Liver (tissue), 9 donors: Measurements from ENCODE around the gene SIGLECL1. TPM values are rescaled to one million over a fixed set of nuclear protein-coding genes. Genes with fewer than 3 reads are reported as not detected.

Source experiments
- DNase-seq: peaks from one replicate; pipeline ENCODE4 v3.0.0-alpha.2; 2017; ENCODE audit warnings: low spot score
- H3K27ac ChIP-seq, 2 donors: one replicate each; pipeline ENCODE4 v1.7.0; 2013; ENCODE audit warnings: inconsistent platforms in 2 of 2, low read length in 2 of 2, control low read depth in 1 of 2, low read depth in 1 of 2, mild to moderate bottlenecking in 1 of 2
- H3K27me3 ChIP-seq, 4 donors: one replicate each; pipeline versions ENCODE4 v1.6.1 to v1.7.0; 2013; ENCODE audit warnings: low read length in 3 of 4, inconsistent platforms in 1 of 4, mild to moderate bottlenecking in 1 of 4, moderate library complexity in 1 of 4; ENCODE audit not compliant: control insufficient read depth in 4 of 4, insufficient read depth in 4 of 4
- H3K36me3 ChIP-seq, 4 donors: one replicate each; pipeline versions ENCODE4 v1.6.1 to v1.7.0; 2013; ENCODE audit warnings: low read length in 3 of 4, mild to moderate bottlenecking in 3 of 4, low read depth in 1 of 4, moderate library complexity in 1 of 4; ENCODE audit not compliant: control insufficient read depth in 4 of 4, insufficient read depth in 3 of 4
- H3K4me1 ChIP-seq, 4 donors: one replicate each; pipeline versions ENCODE4 v1.6.1 to v1.7.0; 2013; ENCODE audit warnings: low read length in 3 of 4, mild to moderate bottlenecking in 3 of 4, moderate library complexity in 1 of 4; ENCODE audit not compliant: control insufficient read depth in 4 of 4, insufficient read depth in 4 of 4
- H3K4me3 ChIP-seq, 3 donors: one replicate each; pipeline versions ENCODE4 v1.6.1 to v1.7.0; 2013; ENCODE audit warnings: low read length in 3 of 3, control low read depth in 1 of 3, low read depth in 1 of 3, mild to moderate bottlenecking in 1 of 3
- H3K9ac ChIP-seq, 2 donors: one replicate each; pipeline ENCODE4 v1.7.0; 2013; ENCODE audit warnings: low read length in 2 of 2, mild to moderate bottlenecking in 2 of 2, moderate library complexity in 2 of 2, control low read depth in 1 of 2, low read depth in 1 of 2
- H3K9me3 ChIP-seq, 4 donors: one replicate each; pipeline versions ENCODE4 v1.6.1 to v1.7.0; 2013; ENCODE audit warnings: low read length in 3 of 4; ENCODE audit not compliant: control insufficient read depth in 4 of 4
- EGR1 ChIP-seq, 2 donors: IDR thresholded peaks; 2 replicates each; pipeline ENCODE4 v1.6.1; 2016 to 2018; ENCODE audit warnings: antibody characterized with exemption in 2 of 2, low read depth in 2 of 2
- FOXA1 ChIP-seq: IDR thresholded peaks from 2 replicates; pipeline ENCODE4 v1.6.1; 2016; ENCODE audit warnings: antibody characterized with exemption
- FOXA2 ChIP-seq: IDR thresholded peaks from 2 replicates; pipeline ENCODE4 v1.6.1; 2016; ENCODE audit warnings: antibody characterized with exemption
- GABPA ChIP-seq, 2 donors: IDR thresholded peaks in 1 of 2; conservative IDR thresholded peaks in 1 of 2; 2 replicates each; pipeline ENCODE4 v1.6.1; 2016; ENCODE audit warnings: antibody characterized with exemption in 2 of 2, mild to moderate bottlenecking in 1 of 2, moderate library complexity in 1 of 2
- HNF4A ChIP-seq, 2 donors: conservative IDR thresholded peaks; 2 replicates each; pipeline ENCODE4 v1.6.1; 2016; ENCODE audit warnings: antibody characterized with exemption in 2 of 2, mild to moderate bottlenecking in 2 of 2
- HNF4G ChIP-seq: IDR thresholded peaks from 2 replicates; pipeline ENCODE4 v1.6.1; 2016; ENCODE audit warnings: antibody characterized with exemption
- JUND ChIP-seq, 2 donors: IDR thresholded peaks; 2 replicates each; pipeline ENCODE4 v1.6.1; 2016; ENCODE audit warnings: antibody characterized with exemption in 2 of 2
- NR2F2 ChIP-seq: IDR thresholded peaks from 2 replicates; pipeline ENCODE4 v1.6.1; 2016; ENCODE audit warnings: antibody characterized with exemption
- RAD21 ChIP-seq, 2 donors: IDR thresholded peaks; 2 replicates each; pipeline ENCODE4 v1.6.1; 2016; ENCODE audit warnings: antibody characterized with exemption in 2 of 2, mild to moderate bottlenecking in 2 of 2
- RXRA ChIP-seq, 2 donors: IDR thresholded peaks; 2 replicates each; pipeline ENCODE4 v1.6.1; 2017 to 2018; ENCODE audit warnings: antibody characterized with exemption in 2 of 2, mild to moderate bottlenecking in 1 of 2
- SP1 ChIP-seq: IDR thresholded peaks from 2 replicates; pipeline ENCODE4 v1.6.1; 2018; ENCODE audit warnings: antibody characterized with exemption, mild to moderate bottlenecking
- TAF1 ChIP-seq: conservative IDR thresholded peaks from 2 replicates; pipeline ENCODE4 v1.6.1; 2016; ENCODE audit warnings: antibody characterized with exemption, mild to moderate bottlenecking
- YY1 ChIP-seq: IDR thresholded peaks from 2 replicates; pipeline ENCODE4 v1.6.1; 2016; ENCODE audit warnings: antibody characterized with exemption, mild to moderate bottlenecking
- WGBS: extraction: QIAGEN DNeasy Blood & Tissue Kit; methylation state at CpG from one replicate; pipeline ENCODE4 v1.1.7; 2013; 5-methylcytosine and 5-hydroxymethylcytosine counted together
- polyA plus RNA-seq, 2 donors: library from polyadenylated mRNA; stranded (reverse) in 1 of 2; unstranded in 1 of 2; fragments of 200-250 nt in 1 of 2; fragments of >200 nt in 1 of 2; fragmentation: Nextera tagmentation in 1 of 2; extraction: Ambion mirVana in 1 of 2; gene quantifications; one replicate each; pipeline versions ENCODE4 v1.2.1 to v1.2.3, GENCODE V29; 2013 to 2015
- total RNA-seq, 2 donors: library from RNA; depleted of rRNA; stranded (reverse); fragments of >200 nt; gene quantifications; one replicate each; pipeline ENCODE4 v1.2.3, GENCODE V29; 2014
- TF ChIP-seq, protein P1 (sequence below): IDR thresholded peaks from 2 replicates; pipeline ENCODE4 v1.6.1; 2016; ENCODE audit warnings: antibody characterized with exemption
- TF ChIP-seq, protein P2 (sequence below): IDR thresholded peaks from 2 replicates; pipeline ENCODE4 v1.6.1; 2016; ENCODE audit warnings: antibody characterized with exemption
- TF ChIP-seq, protein P3 (sequence below): fragments of 150-350 bp; IDR thresholded peaks from 2 replicates; pipeline ENCODE4 v1.5.1; 2017; ENCODE audit warnings: improper control_type of control experiment, low read depth, low read length; ENCODE audit not compliant: missing input control
- TF ChIP-seq, protein P4 (sequence below): IDR thresholded peaks from 2 replicates; pipeline ENCODE4 v1.6.1; 2016; ENCODE audit warnings: antibody characterized with exemption
- donor health status: healthy.
- donor health status: healthy.
- donor health status: healthy.
- donor health status: healthy.
- donor health status: healthy.

The SIGLECL1 gene
- total and polyA plus RNA-seq, 4 donors: 0.05 TPM; not detected in 3

DNA sequence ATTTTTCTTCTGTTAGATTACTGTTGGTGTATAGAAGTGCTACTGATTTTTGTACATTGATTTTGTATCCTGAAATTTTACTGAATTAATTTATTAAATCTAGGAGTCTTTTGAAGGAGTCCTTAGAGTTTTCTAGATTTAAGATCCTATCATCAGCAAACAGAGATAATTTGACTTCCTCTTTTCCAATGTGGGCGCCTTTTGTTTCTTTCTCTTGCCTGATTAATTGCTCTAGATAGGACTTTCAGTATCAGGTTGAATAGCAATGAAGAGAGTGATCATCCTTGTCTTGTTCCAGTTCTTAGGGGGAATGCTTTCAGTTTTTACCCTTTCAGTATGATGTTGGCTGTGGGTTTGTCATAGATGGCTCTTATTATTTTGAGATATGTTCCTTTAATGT, 31.6 kb upstream of the SIGLECL1 start:
- 56% methylated on average over 1 of the region's 1 CpG for WGBS
- H3K4me1 ChIP-seq: no peaks in the 10 kb centered on the region
- no peak for DNase-seq
- no peak overlapping the region for H3K27ac ChIP-seq
- H3K9me3 ChIP-seq: peaks cover 0 to 3% (median 1%) of the 10 kb centered on the region in 4 donors
- H3K4me3 ChIP-seq: no peak overlapping the region
- no peak overlapping the region for H3K9ac ChIP-seq
- H3K27me3 ChIP-seq: no peaks in the 10 kb centered on the region
- TF ChIP-seq SP1: no peak
- TF ChIP-seq FOXA1: no peak
- no peak for TF ChIP-seq TAF1
- TF ChIP-seq HNF4G: no peak
- TF ChIP-seq GABPA (IDR thresholded peaks at IDR 0.05 in 1 of 2, conservative IDR thresholded peaks at IDR 0.05 in 1 of 2): no peak
- no peak for TF ChIP-seq FOXA2
- no peak for TF ChIP-seq HNF4A (conservative IDR thresholded peaks at IDR 0.05)
- TF ChIP-seq EGR1 (IDR thresholded peaks at IDR 0.05; ENCODE audit: low read depth in 2 of 2): no peak
- TF ChIP-seq RXRA (IDR thresholded peaks at IDR 0.05): no peak
- TF ChIP-seq, protein P1, sequence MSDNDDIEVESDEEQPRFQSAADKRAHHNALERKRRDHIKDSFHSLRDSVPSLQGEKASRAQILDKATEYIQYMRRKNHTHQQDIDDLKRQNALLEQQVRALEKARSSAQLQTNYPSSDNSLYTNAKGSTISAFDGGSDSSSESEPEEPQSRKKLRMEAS: no peak
- TF ChIP-seq, protein P2, sequence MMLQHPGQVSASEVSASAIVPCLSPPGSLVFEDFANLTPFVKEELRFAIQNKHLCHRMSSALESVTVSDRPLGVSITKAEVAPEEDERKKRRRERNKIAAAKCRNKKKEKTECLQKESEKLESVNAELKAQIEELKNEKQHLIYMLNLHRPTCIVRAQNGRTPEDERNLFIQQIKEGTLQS: no peak
- TF ChIP-seq NR2F2: no peak
- TF ChIP-seq YY1: no peak
- TF ChIP-seq, protein P3, sequence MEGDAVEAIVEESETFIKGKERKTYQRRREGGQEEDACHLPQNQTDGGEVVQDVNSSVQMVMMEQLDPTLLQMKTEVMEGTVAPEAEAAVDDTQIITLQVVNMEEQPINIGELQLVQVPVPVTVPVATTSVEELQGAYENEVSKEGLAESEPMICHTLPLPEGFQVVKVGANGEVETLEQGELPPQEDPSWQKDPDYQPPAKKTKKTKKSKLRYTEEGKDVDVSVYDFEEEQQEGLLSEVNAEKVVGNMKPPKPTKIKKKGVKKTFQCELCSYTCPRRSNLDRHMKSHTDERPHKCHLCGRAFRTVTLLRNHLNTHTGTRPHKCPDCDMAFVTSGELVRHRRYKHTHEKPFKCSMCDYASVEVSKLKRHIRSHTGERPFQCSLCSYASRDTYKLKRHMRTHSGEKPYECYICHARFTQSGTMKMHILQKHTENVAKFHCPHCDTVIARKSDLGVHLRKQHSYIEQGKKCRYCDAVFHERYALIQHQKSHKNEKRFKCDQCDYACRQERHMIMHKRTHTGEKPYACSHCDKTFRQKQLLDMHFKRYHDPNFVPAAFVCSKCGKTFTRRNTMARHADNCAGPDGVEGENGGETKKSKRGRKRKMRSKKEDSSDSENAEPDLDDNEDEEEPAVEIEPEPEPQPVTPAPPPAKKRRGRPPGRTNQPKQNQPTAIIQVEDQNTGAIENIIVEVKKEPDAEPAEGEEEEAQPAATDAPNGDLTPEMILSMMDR: no peak
- TF ChIP-seq, protein P4, sequence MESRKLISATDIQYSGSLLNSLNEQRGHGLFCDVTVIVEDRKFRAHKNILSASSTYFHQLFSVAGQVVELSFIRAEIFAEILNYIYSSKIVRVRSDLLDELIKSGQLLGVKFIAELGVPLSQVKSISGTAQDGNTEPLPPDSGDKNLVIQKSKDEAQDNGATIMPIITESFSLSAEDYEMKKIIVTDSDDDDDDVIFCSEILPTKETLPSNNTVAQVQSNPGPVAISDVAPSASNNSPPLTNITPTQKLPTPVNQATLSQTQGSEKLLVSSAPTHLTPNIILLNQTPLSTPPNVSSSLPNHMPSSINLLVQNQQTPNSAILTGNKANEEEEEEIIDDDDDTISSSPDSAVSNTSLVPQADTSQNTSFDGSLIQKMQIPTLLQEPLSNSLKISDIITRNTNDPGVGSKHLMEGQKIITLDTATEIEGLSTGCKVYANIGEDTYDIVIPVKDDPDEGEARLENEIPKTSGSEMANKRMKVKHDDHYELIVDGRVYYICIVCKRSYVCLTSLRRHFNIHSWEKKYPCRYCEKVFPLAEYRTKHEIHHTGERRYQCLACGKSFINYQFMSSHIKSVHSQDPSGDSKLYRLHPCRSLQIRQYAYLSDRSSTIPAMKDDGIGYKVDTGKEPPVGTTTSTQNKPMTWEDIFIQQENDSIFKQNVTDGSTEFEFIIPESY: no peak
- no peak for TF ChIP-seq RAD21 (IDR thresholded peaks at IDR 0.05)
- H3K36me3 ChIP-seq: no peaks in the 10 kb centered on the region

DNA sequence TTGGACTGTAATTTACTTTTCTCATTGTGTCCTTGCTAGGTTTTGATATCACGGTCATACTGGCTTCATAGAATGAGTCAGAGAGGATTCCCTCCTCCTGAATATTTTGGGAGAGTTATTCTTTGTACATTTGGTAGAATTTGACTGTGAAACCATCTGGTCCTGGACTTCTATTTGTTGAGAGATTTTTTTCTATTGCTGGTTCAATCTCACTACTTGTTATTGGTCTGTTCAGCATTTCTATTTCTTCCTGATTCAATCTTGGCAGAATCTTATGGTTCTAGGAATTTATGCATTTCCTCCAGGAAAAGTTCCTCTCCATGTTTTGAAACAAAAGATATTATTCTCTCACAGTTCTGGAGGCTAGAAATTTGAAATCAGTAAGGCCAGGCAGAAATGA, 30.9 kb upstream of the SIGLECL1 start:
- no peak overlapping the region for H3K27ac ChIP-seq
- DNase-seq: no peak
- H3K4me3 ChIP-seq: no peak overlapping the region
- 61% methylated on average over 1 of the region's 1 CpG for WGBS
- H3K9ac ChIP-seq: no peak overlapping the region
- peaks cover 0 to 2% (median under 1%) of the 10 kb centered on the region in 4 donors for H3K9me3 ChIP-seq
- H3K36me3 ChIP-seq: no peaks in the 10 kb centered on the region
- no peaks in the 10 kb centered on the region for H3K27me3 ChIP-seq
- TF ChIP-seq TAF1: no peak
- H3K4me1 ChIP-seq: peaks cover 0 to 2% (median 0%) of the 10 kb centered on the region in 4 donors

DNA sequence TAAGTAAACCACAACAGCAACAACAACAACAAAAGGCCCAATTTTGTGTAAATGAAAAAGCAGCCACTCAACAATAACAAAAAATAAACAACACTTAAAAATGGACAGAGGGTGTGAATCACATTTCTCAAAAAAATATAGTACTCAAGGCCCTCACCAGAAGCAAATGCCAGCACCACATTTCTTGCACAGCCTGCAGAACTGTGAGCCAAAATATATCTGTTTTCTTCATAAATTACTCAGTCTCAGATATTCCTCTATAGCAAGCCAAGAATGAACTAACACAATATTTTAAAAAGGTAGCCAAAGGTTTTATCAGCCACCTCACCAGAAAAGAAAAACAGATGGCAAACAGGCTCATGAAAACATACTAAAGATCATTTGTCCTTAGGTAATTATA, 29.9 kb upstream of the SIGLECL1 start:
- no peaks in the 10 kb centered on the region for H3K36me3 ChIP-seq

More for the DNA sequence above, 29.9 kb upstream of the SIGLECL1 start:
- TF ChIP-seq, protein P1: no peak
- TF ChIP-seq NR2F2: no peak
- TF ChIP-seq GABPA (IDR thresholded peaks at IDR 0.05 in 1 of 2, conservative IDR thresholded peaks at IDR 0.05 in 1 of 2): no peak
- TF ChIP-seq TAF1: no peak
- TF ChIP-seq JUND (IDR thresholded peaks at IDR 0.05): no peak
- Histone ChIP-seq H3K4me3 (no peak overlapping the region), H3K27me3 (no peaks in the 10 kb centered on the region), H3K9me3 (no peaks in the 10 kb centered on the region), H3K9ac (no peak overlapping the region), H3K27ac (no peak overlapping the region), H3K4me1 (peaks cover 0 to 2% (median 0%) of the 10 kb centered on the region in 4 donors)
- no peak for DNase-seq
